GM19324 (cell line): ENCODE measurements around the gene HOXA13.

ENCODE experiments used
- ATAC-seq: cut with Tn5 transposase; IDR thresholded peaks from one replicate; pipeline ENCODE4 v1.9.1; 2021; ENCODE audit warnings: mild to moderate bottlenecking, moderate library complexity; ENCODE audit not compliant: unreplicated experiment, low FRiP score

Gene HOXA13

DNA sequence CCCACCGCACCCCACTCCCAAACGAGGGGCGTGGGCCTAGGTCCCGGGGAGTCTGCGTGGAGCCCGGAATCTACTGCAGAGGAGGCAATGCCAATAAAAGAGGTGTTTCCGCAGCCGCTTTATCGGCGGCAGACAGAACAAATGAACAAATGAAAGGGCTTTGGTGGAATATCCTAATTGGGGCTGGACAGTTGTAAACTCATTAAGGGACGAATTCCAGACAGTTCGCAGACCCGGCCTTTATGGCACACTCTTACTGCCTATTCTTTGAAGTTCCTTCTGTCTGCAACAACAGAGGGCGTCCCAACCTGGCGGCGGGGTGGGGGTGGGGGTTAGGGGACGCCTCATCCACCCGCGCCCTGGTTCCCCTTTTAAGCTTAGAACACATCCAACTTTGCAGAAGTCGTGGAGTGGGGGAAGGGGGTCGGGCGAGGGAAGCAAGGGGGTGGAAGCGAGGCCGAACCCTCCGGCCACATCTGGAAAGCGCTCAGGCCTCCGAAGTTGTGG lies 38.6 kb downstream of the HOXA13 start:
- no peak for ATAC-seq

DNA sequence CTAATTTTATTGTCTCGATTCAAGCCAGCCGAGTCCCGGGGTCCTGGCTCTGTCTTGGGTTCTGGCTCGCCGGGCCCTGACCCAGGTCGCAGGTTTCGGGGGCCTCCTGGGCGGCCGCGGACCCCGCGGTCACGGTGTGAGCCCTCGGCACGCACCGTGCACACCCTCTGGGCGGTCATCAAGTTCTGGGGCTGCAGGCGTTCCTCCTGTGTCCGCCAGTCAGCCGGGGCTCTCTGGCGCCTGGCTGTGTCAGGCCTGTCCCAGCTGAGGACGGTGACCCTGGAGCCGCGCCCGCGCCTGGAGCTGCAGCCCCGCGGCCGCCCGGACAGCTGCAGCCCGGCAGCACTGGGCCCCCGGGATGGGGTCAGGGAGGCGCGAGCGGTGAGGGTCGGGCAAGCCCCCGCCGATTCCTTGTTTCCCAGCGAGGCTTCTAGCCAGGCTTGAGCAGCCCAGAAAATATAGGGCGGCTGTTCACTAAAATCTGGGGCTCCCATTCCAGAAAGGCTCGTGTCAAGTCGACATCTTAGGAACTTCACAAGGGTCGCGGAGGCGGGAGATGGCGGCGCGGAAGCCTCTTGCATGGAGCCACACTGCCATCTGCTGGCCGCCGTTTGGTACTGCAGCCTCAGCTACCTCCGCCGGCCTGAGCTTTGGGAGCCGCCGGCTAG lies 39.2 kb downstream of the HOXA13 start:
- ATAC-seq, result peak; percentile 60

DNA sequence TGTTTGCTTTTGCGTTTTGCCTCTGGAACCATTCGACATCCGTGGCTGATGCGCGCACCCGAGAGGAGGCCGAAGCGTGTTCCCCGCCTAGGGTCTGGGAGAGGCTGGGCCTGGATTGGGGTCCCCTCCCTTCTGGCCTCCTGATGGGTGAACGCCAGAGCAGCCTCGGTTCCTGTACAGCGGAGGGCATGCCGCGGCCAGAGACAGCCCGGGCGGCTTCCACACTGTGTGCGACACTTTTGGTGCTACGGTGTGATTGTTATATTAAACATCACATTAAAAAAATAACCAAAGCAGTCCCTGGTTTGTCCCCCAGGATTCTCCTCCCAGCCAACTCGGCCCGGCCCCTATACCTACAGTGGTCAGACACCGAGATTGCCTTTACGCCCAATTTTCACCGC lies 39.7 kb downstream of the HOXA13 start:
- peak; percentile 37 for ATAC-seq

DNA sequence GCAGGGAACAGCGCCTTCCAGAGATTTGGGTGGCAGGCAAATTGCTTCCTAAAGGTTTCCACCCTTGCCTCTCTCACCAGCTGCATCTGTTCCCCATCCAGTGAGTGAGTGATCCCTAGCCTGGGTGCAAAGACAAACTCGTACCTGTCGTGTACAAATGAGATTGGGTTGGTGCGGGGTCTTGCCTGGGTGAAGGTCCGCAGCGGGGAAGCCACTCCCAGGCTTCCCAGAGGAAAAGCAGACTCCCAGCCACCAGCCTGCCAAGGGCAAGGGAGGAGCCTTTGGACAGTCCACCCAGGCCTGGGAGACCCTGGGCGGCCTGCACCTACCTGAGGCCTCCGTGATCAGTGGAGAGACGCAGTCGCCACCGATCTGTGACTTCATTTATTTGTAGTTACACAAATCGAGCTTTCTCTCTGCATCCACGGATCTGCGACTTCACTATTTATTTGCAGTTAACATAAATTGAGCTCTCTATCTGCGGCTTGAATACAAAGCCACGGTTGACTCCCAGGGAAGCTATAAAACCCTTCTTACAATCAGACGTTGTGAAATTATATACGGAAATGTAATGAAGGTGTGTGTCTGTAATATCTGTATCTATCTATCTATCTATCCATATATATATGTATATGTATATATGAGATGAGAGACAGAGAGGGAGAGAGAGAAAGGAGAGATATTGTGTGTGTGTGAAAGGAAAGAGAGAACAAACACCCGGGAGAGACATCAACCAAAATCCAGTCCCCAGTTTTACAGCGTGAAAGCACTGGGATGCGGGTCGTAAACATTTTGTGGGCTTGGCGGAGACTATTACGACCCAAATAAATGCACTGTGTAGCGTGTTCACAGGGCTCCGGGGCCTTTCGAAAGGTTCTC lies 40.4 kb downstream of the HOXA13 start:
- no peak for ATAC-seq

DNA sequence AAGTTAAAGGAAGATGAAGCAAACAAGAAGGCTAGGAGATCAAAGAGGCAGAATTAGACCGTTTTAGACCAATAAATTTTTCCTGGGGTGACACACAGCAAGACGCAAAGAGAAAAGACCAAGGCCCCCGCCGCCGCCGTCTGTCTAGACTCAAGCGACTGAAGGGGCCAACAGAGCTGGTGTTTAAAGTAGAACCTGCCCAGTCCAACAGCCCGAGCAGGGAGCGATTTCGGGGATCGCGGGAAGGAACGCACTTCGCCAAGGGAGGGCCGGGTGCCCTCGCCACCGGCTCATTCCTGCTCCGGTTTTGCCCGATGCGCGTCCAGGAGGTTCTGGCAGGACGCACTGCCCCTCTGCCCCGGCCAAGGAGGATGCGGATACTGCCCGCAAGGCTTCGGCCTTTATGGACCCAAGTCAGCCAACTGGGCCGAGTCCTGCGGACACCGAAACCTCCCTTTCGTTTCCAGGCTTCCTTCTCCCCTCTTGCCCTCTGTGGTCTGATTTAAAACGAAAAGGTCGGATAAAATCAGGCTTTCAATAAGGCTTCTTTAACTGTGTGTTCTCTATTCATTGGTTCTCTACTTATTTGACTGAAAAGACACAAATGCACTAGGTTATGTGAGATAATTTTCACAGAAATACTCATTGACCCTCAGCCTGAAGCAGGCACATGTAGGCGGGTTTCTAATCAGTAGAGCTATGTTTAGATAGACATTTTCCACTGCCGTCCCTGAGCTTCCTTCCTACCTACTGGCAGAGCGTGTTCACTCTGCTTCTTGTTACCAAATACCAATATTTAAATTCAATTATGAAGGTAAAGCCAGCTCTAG lies 41.2 kb downstream of the HOXA13 start:
- no peak for ATAC-seq

DNA sequence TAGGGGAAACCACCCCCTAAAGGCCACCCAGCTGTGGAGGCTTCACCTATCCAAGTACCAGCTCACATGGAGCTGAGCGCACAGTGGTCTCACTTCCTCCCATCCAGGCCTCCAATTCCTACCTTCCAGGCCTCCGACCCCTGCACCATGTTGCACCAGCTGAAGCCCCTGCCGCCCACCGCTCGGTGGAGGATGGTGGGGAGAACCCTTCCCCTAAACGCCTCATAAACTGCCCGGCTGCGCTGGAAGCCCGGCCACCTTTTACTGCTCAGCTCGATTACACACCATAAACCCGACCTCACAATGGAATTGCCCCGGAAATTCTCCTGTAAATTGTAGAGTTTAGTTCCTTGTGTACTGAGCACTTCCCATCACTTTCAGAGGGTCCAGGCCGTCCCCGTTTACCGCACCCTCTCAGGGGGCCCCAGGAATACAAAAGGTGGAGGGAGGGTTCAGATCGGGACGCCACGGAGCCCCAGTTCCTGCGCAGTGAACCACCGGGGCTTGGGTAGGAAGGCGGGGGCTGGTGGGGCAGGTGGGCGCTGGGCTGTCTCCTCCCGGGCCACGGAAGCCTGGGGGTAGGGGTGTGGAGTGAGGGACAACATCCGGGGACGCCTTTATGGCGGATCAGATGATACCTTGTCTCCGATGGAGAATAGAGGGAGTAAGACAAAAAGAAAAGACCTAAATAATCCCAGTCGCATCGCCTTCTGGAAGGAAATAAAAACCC lies 42.0 kb downstream of the HOXA13 start:
- ATAC-seq, result no peak

DNA sequence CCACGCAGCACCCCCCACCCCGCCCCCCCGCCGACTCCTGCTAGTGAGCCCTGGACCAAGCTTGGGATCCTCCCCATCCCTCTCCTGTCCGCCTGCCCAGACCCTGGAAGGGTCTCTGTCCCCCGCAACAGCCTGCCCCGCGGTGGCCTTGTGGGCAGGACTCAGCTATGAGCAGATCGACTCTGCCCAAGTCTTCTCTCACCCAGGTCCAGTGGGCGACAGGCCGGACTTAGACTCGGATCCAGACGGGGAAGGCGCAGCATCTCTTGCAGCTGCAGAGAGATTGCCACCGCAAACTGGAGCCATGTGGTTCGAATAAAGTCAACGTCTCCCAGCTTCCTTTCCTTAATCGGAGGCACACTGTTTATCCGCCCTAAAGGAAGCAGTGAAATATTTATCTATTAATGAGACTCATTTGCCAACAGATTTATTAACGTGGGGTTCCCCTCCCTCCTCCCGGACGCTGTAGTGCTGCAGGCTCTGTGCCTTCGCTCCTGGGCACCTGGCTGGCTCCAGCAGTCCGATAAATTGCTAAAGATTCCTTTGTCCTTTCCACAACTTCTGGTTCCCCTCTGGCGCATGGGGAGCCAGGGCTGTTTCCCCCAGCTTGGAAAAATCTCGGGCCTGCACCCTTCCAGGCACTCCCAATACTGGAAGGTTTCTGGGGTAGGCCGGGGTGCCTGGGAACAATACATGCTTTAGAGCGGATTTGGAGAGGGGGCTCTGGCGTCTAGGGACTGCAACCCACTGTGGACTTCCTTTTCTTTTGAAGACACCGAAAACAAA lies 42.8 kb downstream of the HOXA13 start:
- no peak for ATAC-seq

DNA sequence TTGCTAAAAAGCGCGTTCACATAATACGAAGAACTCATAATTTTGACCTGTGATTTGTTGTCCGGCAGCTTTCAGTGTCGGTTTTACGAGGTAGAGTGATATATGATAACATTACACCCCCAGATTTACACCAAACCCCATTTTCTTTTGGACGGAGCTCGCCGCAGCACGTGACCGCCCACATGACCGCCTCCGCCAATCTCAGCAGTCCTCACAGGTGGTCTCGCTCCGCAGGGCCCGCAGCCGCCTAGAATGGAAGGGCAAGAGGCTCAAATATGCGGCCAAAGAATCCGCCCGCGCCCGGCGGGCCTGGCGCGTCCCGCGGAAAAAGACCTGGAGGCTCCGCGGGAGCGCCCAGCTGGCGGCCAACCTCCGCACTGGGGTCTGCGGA lies 43.4 kb downstream of the HOXA13 start, which contains the start of gene HOXA7:
TSS of gene HOXA7 (minus strand) at position 168 of the 391 bp plus-strand sequence. CDS start at position 38, 130 bp downstream.
- no peak for ATAC-seq

DNA sequence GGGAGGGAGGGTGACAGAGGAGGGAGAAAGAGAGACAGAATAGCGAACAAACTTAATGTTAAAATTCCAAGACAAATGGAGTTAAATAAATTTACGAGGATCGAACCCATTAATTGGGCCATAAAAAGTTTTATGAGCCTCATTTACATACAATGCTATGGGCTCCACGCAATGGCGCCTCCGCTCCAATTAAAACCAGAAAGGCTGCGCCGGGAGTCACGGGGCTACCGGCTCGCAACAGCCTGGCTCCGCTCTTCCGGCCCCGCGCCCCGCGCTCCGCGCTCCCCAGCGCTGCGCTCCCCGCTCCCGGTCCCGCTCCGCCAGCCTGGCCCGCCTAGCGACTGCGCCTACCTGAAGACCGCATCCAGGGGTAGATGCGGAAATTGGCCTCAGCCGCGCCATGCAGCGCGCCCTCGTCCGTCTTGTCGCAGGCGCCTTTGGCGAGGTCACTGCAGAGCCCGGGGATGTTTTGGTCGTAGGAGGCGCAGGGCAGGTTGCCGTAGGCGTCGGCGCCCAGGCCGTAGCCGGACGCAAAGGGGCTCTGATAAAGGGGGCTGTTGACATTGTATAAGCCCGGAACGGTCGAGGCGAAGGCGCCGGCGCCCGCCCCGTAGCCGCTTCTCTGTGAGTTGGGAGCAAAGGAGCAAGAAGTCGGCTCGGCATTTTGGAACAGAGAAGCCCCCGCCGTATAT lies 43.9 kb downstream of the HOXA13 start:
- ATAC-seq, result no peak

DNA sequence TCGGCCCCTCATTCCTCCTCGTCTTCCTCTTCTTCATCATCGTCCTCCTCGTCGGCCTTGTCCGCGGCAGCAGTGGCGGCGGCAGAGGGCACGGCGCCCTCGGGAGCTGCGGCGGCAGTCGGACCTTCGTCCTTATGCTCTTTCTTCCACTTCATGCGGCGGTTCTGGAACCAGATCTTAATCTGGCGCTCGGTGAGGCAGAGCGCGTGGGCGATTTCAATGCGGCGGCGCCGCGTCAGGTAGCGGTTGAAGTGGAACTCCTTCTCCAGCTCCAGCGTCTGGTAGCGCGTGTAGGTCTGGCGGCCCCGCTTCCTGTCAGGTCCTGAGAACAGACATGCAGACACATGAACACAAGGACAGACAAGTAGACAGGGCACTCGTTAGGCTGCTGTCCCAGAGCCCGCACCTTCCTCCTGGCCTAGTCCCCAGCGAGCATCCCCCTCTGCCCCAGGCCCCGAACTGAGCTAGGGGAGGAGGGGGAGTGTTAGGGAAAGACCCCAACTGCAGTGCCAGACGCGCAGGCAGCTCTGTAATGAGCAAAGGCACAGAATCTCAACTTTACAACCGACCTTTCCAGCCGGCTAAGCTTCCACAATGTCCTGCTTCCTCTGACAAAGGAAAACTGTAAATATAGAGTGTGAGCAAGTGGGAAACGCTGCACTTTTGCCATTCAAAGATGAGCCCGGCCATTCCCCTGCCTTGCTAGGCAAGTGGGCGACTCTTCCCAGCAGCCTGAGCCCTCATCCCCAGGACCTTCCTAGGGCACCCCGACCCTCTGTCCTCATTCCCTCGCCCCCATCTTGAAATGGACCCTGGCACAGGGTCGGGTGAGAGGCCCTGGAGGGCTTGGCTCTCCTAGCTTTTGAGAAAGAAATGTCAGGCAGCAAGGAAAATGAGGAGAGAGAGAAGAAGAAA lies 44.7 kb downstream of the HOXA13 start:
- no peak for ATAC-seq

DNA sequence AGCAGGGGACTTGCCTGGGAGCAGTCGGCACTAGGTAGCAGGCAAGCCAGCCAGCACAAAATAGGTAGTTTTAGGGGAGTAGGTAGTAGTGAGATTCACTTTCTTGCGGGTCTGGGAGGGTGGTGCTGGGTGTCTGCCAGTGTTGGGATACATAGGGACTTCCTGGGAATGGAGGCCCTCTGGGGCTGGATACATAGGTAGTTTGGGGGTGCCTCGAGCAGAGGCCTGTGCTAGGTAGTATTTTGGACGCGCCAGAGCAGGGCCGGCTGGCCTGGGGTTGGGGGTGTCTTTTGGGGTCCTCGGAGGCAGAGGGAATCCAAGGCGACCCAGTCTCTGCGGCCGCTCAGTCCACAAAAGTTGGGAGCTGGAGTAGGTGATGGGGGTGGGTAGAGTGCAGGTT lies 45.5 kb downstream of the HOXA13 start:
- no peak for ATAC-seq

DNA sequence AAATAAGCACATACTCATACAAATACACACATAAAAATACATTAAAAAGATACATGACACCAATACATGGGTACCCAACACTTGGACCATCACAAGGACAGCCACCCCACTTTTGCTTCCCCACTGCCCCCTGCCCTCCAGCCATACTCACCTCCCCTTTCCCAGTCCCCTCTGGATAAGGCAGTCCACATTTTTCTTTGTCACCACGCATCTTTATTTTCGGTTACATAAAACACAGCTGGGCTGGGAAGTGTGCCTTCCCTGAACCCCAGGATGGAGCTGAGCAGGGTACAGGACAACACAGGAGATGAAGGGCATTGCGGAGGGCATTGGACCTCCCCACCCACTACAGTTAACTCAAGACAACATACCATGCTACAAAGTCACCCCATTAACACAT lies 46.4 kb downstream of the HOXA13 start:
- ATAC-seq, result no peak

DNA sequence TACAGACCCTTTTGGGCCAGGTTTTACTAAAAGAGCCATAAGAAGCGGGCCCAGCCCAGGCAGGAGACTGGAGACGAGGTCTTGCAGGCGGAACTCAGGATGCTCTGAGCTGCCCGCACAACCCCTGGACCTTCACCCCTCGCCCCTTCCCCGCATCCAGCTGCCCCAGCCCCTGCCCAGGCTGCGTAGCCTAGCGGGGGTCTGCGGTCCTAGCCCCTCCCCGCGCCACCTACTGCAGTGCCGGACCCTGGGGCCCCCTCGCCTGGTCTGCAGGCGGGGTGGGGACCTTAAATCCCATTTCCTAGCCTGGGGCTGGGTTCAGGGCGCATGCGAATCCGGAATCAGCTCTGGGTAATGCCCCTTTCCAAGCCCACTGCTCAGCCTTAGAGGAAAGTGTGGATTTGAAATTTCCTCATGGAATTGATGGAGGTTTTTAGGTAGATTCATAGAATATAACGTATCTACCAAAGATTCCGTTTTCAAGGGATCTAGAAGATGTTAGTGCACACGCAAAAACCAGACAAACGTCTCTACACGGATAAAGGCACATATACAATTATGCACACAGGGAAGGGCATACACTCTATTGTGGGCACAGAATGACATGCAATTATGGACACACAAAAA lies 47.0 kb downstream of the HOXA13 start:
- ATAC-seq, result no peak

DNA sequence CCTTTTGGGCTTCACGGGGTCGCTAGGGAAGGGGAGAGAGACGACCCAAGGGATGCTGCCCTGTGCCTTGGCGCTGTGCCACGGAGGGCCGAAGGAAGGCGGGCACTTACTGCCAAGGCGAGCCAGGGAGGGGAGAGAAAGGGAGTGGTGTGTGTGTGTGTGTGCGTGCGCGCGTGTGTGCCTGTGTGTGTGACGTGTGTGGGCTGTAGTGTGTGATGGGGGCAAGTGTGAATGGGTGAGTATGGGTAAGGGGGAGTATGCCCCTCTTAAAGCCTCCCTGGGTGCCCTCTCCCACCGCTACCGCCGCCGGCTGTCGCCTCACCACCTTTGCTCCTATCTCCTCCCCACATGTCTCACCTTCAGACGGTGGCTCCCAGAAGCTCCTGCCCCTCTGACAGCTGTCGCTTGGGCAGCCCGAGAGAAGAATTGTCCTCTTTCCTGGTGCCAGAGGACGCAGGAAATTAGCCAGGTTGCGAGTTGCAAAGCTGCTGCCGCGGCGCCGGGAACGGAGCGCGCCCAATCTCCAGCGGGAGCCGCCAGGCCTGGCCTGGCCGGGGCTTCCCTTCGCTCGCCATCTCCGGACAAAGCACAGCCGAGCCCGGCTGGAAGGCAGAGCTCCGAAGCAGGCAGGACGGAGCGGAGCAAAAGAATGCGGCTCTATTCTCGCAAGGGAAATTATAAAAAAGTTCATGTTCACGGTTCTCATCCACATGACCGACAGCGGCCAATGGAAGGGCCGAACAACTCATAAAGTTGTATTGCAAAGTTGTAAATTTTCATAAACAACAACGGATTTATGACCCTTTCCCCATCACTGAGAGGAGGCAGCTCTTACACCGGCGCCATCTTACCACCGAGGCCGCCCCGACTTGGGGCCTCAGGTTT lies 47.7 kb downstream of the HOXA13 start, which contains the start of gene HOXA3:
TSS of gene HOXA3 (minus strand) at position 653 of the 885 bp plus-strand sequence. CDS start 41,943 bp downstream, outside the sequence.
- ATAC-seq, result no peak

DNA sequence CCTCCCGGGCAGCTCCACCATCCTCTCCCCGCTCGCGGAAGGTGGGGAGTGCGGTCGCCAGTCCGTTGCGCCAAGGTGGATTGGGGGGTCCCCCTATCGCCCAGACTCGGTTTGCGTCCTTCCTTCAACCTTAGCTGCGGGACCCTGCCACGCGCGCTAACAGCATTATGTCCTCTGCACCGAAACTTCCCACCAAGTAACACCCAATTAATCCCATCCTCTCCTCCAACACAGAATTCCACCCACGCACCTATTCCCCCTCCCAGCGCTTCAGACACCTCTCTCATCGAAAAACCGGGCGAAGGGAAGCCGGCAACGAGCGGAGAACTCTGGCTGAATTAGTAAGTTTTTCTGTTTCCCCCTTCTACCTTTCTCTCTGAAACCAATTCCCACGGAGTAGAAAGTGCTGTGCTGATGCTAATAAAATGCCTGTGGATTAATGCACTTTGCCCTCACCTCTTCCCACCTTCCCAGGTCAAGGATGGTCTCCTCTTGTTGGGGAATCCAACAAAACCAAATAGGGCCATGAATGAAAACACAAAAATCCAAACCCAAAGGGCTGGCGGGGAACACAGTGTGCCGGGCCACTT lies 48.5 kb downstream of the HOXA13 start:
- no peak for ATAC-seq
